Measurements from ENCODE around the gene SIPA1.
"Not testable (repeated sequence)": the region's sequence is repeated elsewhere in the genome, so short reads cannot be mapped to it uniquely, and the experiment has no call there.

Gene SIPA1

DNA sequence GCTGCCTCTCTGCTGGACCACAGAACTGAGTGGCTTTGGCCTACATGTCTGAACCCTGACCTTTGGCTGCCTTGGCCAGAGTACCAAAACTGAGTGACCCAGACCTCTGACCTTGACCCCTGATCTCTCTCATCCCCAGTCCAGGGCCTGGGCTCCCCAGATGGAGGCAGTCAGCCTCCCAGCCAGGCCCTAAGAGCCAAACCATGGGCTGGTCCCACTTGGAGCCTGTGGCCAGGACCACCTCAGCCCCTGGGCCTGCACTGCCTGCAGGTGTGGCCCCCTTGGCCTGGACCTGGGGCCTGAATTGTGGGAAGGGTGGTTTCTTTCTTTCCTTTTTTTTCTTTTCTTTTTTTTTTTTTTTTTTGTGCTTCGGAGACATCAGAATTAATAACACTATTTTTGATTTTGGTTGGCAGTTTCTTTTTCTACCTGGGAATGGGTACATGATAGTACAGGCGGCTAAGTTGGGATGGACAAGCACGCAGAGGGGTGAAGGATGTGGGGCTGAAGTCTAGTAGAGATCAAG lies 806 bp upstream of the SIPA1 start:
- TF ChIP-seq, protein P1, sequence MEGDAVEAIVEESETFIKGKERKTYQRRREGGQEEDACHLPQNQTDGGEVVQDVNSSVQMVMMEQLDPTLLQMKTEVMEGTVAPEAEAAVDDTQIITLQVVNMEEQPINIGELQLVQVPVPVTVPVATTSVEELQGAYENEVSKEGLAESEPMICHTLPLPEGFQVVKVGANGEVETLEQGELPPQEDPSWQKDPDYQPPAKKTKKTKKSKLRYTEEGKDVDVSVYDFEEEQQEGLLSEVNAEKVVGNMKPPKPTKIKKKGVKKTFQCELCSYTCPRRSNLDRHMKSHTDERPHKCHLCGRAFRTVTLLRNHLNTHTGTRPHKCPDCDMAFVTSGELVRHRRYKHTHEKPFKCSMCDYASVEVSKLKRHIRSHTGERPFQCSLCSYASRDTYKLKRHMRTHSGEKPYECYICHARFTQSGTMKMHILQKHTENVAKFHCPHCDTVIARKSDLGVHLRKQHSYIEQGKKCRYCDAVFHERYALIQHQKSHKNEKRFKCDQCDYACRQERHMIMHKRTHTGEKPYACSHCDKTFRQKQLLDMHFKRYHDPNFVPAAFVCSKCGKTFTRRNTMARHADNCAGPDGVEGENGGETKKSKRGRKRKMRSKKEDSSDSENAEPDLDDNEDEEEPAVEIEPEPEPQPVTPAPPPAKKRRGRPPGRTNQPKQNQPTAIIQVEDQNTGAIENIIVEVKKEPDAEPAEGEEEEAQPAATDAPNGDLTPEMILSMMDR (IDR thresholded peaks at IDR 0.05; ENCODE audit: unreplicated experiment in 3 of 3) = no peak
- peaks cover 8% of the 10 kb centered on the region for H3K36me3 Mint-ChIP-seq (ENCODE audit: low read depth)
- H3K9me3 Mint-ChIP-seq = no peaks in the 10 kb centered on the region
- peak overlapping the region; percentile 72 to 91 (median 77) for H3K4me3 Mint-ChIP-seq
- peak overlapping the region in 1 of 3 experiments; percentile 55 for H3K27ac Mint-ChIP-seq
- no peaks in the 10 kb centered on the region for H3K27me3 Mint-ChIP-seq (ENCODE audit: low read depth)
- H3K4me1 Mint-ChIP-seq = peaks cover 5% of the 10 kb centered on the region

- H3K4me3 Mint-ChIP-seq = peak overlapping the region; percentile 83 to 91 (median 86)
- H3K27ac Mint-ChIP-seq = peak overlapping the region in 2 of 3 experiments; percentile 70 to 72
- H3K9me3 Mint-ChIP-seq; H3K36me3 Mint-ChIP-seq (ENCODE audit: low read depth); H3K27me3 Mint-ChIP-seq (ENCODE audit: low read depth): not testable (repeated sequence)
- peaks cover 14% of the 10 kb centered on the region for H3K4me1 Mint-ChIP-seq
Observed at GRCh38 chr11:65639228-65639597, 1.3 kb downstream of the SIPA1 start.

GRCh38 chr11:65639623-65640482 lies 2.0 kb downstream of the SIPA1 start:
- H3K4me3 Mint-ChIP-seq = peak overlapping the region; percentile 24 to 61 (median 45)
- peaks cover 14% of the 10 kb centered on the region for H3K4me1 Mint-ChIP-seq
- H3K36me3 Mint-ChIP-seq (ENCODE audit: low read depth) = peaks cover 4% of the 10 kb centered on the region
- TF ChIP-seq, protein P1 (IDR thresholded peaks at IDR 0.05; ENCODE audit: unreplicated experiment in 3 of 3) = no peak
- no peaks in the 10 kb centered on the region for H3K27me3 Mint-ChIP-seq (ENCODE audit: low read depth)
- H3K9me3 Mint-ChIP-seq = no peaks in the 10 kb centered on the region
- no peak overlapping the region for H3K27ac Mint-ChIP-seq

DNA sequence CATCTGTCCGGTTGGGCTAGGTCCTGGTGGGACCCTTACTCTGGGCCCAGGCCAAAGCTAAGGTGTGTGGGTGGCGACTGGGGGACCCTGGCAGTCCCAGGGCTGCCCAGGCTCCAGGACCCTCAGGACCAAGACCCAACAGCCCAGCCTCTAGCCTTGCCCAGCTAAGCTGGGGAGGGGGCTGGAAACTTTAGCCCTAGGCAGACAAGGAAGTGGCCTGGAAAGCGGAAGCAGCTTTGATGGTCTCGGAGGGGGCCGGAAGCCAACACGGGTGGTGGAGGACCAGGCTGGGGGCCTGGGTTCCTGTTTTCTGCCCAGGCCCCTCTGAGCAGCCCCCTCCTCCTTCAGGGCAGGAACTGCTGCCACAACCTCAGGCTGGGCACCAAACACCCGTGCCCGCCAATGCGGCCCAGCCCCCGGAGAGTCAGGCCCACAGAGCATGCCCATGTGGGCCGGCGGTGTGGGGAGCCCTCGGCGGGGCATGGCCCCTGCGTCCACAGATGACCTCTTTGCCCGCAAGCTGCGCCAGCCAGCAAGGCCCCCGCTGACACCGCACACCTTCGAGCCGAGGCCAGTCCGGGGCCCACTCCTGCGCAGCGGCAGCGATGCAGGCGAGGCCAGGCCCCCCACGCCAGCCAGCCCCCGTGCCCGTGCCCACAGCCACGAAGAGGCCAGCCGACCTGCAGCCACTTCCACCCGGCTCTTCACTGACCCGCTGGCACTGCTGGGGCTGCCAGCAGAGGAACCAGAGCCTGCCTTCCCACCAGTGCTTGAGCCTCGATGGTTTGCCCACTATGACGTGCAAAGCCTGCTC lies 2.8 kb downstream of the SIPA1 start:
- peaks cover 4% of the 10 kb centered on the region for H3K36me3 Mint-ChIP-seq (ENCODE audit: low read depth)
- peaks cover 18% of the 10 kb centered on the region for H3K4me1 Mint-ChIP-seq
- H3K9me3 Mint-ChIP-seq = no peaks in the 10 kb centered on the region
- H3K27me3 Mint-ChIP-seq (ENCODE audit: low read depth) = no peaks in the 10 kb centered on the region
- no peak overlapping the region for H3K4me3 Mint-ChIP-seq
- TF ChIP-seq, protein P1 (IDR thresholded peaks at IDR 0.05; ENCODE audit: unreplicated experiment in 3 of 3) = no peak
- no peak overlapping the region for H3K27ac Mint-ChIP-seq

GRCh38 chr11:65641297-65642013 lies 3.6 kb downstream of the SIPA1 start:
- H3K27me3 Mint-ChIP-seq (ENCODE audit: low read depth) = no peaks in the 10 kb centered on the region
- peak overlapping the region in 1 of 3 experiments; percentile 14 for H3K4me3 Mint-ChIP-seq
- H3K4me1 Mint-ChIP-seq = peaks cover 20% of the 10 kb centered on the region
- peaks cover 4% of the 10 kb centered on the region for H3K36me3 Mint-ChIP-seq (ENCODE audit: low read depth)
- TF ChIP-seq, protein P1 (IDR thresholded peaks at IDR 0.05; ENCODE audit: unreplicated experiment in 3 of 3) = no peak
- H3K27ac Mint-ChIP-seq = peak overlapping the region in 1 of 3 experiments; percentile 39
- no peaks in the 10 kb centered on the region for H3K9me3 Mint-ChIP-seq
